GM23338 (cell line): Measurements from ENCODE around the gene KAZN. TPM values are rescaled to one million over a fixed set of nuclear protein-coding genes. Genes with fewer than 3 reads are reported as not detected.

Experiments used
- ATAC-seq: fragments of 200-7000 bp; cut with Tn5 transposase; 3 replicates; pipeline ENCODE4 v1.9.1; 2020
- DNase-seq: peaks from one replicate; pipeline ENCODE4 v3.0.0-alpha.2; 2015; ENCODE audit warnings: low spot score
- H2AFZ ChIP-seq: fragments of 200-600 bp; sonication (generic); 2 replicates; pipeline ENCODE4 v1.8.0; 2016; ENCODE audit warnings: antibody characterized with exemption, mild to moderate bottlenecking, moderate library complexity
- H3F3A ChIP-seq: fragments of 200-600 bp; sonication (generic); replicated peaks from 2 replicates; pipeline ENCODE4 v1.8.0; 2017; ENCODE audit warnings: antibody characterized with exemption, mixed run types, low read depth
- H3K27ac ChIP-seq: fragments of 200-600 bp; sonication (generic); 2 replicates; pipeline ENCODE4 v1.6.1; 2016; ENCODE audit warnings: low read depth
- H3K27me3 ChIP-seq: fragments of 200-600 bp; sonication (generic); 2 replicates; pipeline ENCODE4 v1.8.0; 2016; ENCODE audit warnings: mild to moderate bottlenecking, mixed run types, moderate library complexity; ENCODE audit not compliant: insufficient read depth
- H3K36me3 ChIP-seq: fragments of 200-600 bp; sonication (generic); 2 replicates; pipeline ENCODE4 v1.8.0; 2016; ENCODE audit warnings: mild to moderate bottlenecking; ENCODE audit not compliant: insufficient read depth
- H3K4me1 ChIP-seq: fragments of 200-600 bp; sonication (generic); 2 replicates; pipeline ENCODE4 v1.8.0; 2016; ENCODE audit warnings: mild to moderate bottlenecking, moderate library complexity; ENCODE audit not compliant: insufficient read depth
- H3K4me2 ChIP-seq: fragments of 200-600 bp; sonication (generic); 2 replicates; pipeline ENCODE4 v1.7.1; 2017; ENCODE audit warnings: mixed run types
- H3K4me3 ChIP-seq: fragments of 200-600 bp; sonication (generic); 2 replicates; pipeline ENCODE4 v1.6.1; 2016; ENCODE audit warnings: mixed run types
- H3K79me2 ChIP-seq: fragments of 200-600 bp; sonication (generic); replicated peaks from 2 replicates; pipeline ENCODE4 v1.8.0; 2017; ENCODE audit warnings: mild to moderate bottlenecking; ENCODE audit not compliant: insufficient read depth
- H3K9me2 ChIP-seq: fragments of 200-600 bp; sonication (generic); 2 replicates; pipeline ENCODE4 v1.8.0; 2017; ENCODE audit not compliant: insufficient read depth
- H4K20me1 ChIP-seq: fragments of 200-600 bp; sonication (generic); replicated peaks from 2 replicates; pipeline ENCODE4 v1.8.0; 2017; ENCODE audit warnings: mild to moderate bottlenecking; ENCODE audit not compliant: insufficient read depth
- H3K27ac Mint-ChIP-seq: 2 replicates; pipeline ENCODE4 v1.8.0; 2020; ENCODE audit warnings: inconsistent platforms, mild to moderate bottlenecking, moderate library complexity, mixed read lengths
- H3K27me3 Mint-ChIP-seq: 3 replicates; pipeline ENCODE4 v1.8.0; 2022; ENCODE audit warnings: low read depth, mild to moderate bottlenecking, moderate library complexity, mixed read lengths, inconsistent platforms; ENCODE audit not compliant: insufficient read depth, poor library complexity
- H3K36me3 Mint-ChIP-seq: 3 replicates; pipeline ENCODE4 v1.8.0; 2021; ENCODE audit warnings: low read depth, mild to moderate bottlenecking, inconsistent platforms, moderate library complexity, mixed read lengths
- H3K4me1 Mint-ChIP-seq: 3 replicates; pipeline ENCODE4 v1.8.0; 2020; ENCODE audit warnings: mild to moderate bottlenecking, inconsistent platforms, mixed read lengths
- H3K4me3 Mint-ChIP-seq: 3 replicates; pipeline ENCODE4 v1.8.0; 2021; ENCODE audit warnings: moderate library complexity, mild to moderate bottlenecking, inconsistent platforms, mixed read lengths
- H3K9me3 Mint-ChIP-seq: 3 replicates; pipeline ENCODE4 v1.8.0; 2020; ENCODE audit warnings: moderate library complexity, mild to moderate bottlenecking, inconsistent platforms, mixed read lengths
- CREB1 ChIP-seq: fragments of 250-450 bp; sonication (Bioruptor Pico); IDR thresholded peaks from 2 replicates; pipeline ENCODE4 v1.5.0; 2020; ENCODE audit warnings: low read depth, mild to moderate bottlenecking, moderate library complexity
- CTCF ChIP-seq, 2 experiments: fragments of 200-600 bp in 1 of 2; sonication (generic) in 1 of 2; conservative IDR thresholded peaks; 2 replicates each; pipeline versions ENCODE4 v1.5.1 to v1.6.1; 2016 to 2017; ENCODE audit warnings: antibody characterized with exemption in 2 of 2, low read depth in 2 of 2, mild to moderate bottlenecking in 2 of 2, moderate library complexity in 1 of 2
- ETS1 ChIP-seq: IDR thresholded peaks from 2 replicates; pipeline ENCODE4 v1.6.1; 2016; ENCODE audit warnings: antibody characterized with exemption
- EZH2 ChIP-seq: fragments of 200-600 bp; sonication (generic); IDR thresholded peaks from one replicate; pipeline ENCODE4 v1.8.0; 2017; ENCODE audit warnings: antibody characterized with exemption, mild to moderate bottlenecking, low read depth; ENCODE audit not compliant: unreplicated experiment
- EZH2phosphoT487 ChIP-seq: fragments of 200-600 bp; sonication (generic); IDR thresholded peaks from one replicate; pipeline ENCODE4 v1.8.1; 2018; ENCODE audit warnings: antibody characterized with exemption; ENCODE audit not compliant: unreplicated experiment
- JUNB ChIP-seq: IDR thresholded peaks from one replicate; pipeline ENCODE4 v1.6.1; 2016; ENCODE audit warnings: antibody characterized with exemption; ENCODE audit not compliant: unreplicated experiment
- NANOG ChIP-seq: IDR thresholded peaks from 2 replicates; pipeline ENCODE4 v1.6.1; 2016; ENCODE audit warnings: antibody characterized with exemption, borderline replicate concordance
- POLR2AphosphoS5 ChIP-seq: IDR thresholded peaks from 2 replicates; pipeline ENCODE4 v1.6.1; 2016; ENCODE audit warnings: antibody characterized with exemption, low read depth
- REST ChIP-seq: IDR thresholded peaks from one replicate; pipeline ENCODE4 v1.6.1; 2018; ENCODE audit warnings: antibody characterized with exemption; ENCODE audit not compliant: unreplicated experiment
- STAT1 ChIP-seq: IDR thresholded peaks from one replicate; pipeline ENCODE4 v1.6.1; 2016; ENCODE audit warnings: antibody characterized with exemption; ENCODE audit not compliant: unreplicated experiment
- ZNF114 ChIP-seq: fragments of 250-450 bp; sonication (Bioruptor Pico); IDR thresholded peaks from 2 replicates; pipeline ENCODE4 v1.5.0; 2020; ENCODE audit warnings: mild to moderate bottlenecking, moderate library complexity
- ZNF331 ChIP-seq: fragments of 250-450 bp; sonication (Bioruptor Pico); IDR thresholded peaks from 2 replicates; pipeline ENCODE4 v1.5.0; 2020; ENCODE audit warnings: low read depth, mild to moderate bottlenecking, moderate library complexity
- ZNF462 ChIP-seq: fragments of 250-450 bp; sonication (Bioruptor Pico); IDR thresholded peaks from 2 replicates; pipeline ENCODE4 v1.5.0; 2020; ENCODE audit warnings: mild to moderate bottlenecking, moderate library complexity
- polyA plus RNA-seq: library from polyadenylated mRNA; unstranded; fragments of >200 nt; fragmentation: Nextera tagmentation; extraction: Ambion mirVana; gene quantifications from 2 replicates; pipeline ENCODE4 v1.2.1, GENCODE V29; 2016
- total RNA-seq: library from RNA; depleted of rRNA; stranded (reverse); fragments of >200 nt; shearing (Covaris generic); gene quantifications from 2 replicates; pipeline ENCODE4 v1.2.3, GENCODE V29; 2014

The KAZN gene
- total and polyA plus RNA-seq, 2 experiments from 2014 or later: 9.9 to 15.0 TPM

- TF ChIP-seq CREB1 (CRISPR knock-in tag) (no peak), EZH2phosphoT487 (no peak), ZNF331 (no peak), STAT1 (no peak), JUNB (no peak), EZH2 (no peak), ZNF114 (CRISPR knock-in tag) (no peak), ZNF462 (no peak), REST (no peak), NANOG (no peak), POLR2AphosphoS5 (no peak), CTCF (conservative IDR thresholded peaks at IDR 0.05; ENCODE audit: low read depth in 2 of 2) (no peak), ETS1 (no peak)
- H3K4me3 ChIP-seq: no peak overlapping the region
- H3K27ac ChIP-seq: no peak overlapping the region
- peaks cover 4% of the 10 kb centered on the region; the same call in 1 of the 2 replicates for H3K9me2 ChIP-seq
- no peaks in the 10 kb centered on the region for H4K20me1 ChIP-seq
- Mint-ChIP-seq H3K36me3 (peaks cover 15% of the 10 kb centered on the region), H3K9me3 (peaks cover 12% of the 10 kb centered on the region), H3K27me3 (peaks cover 7% of the 10 kb centered on the region), H3K4me1 (peaks cover 25% of the 10 kb centered on the region), H3K27ac (no peak overlapping the region), H3K4me3 (no peak overlapping the region)
- 0 out of 2 replicates have a peak, but pooled peaks cover 4% of the 10 kb centered on the region for H3K36me3 ChIP-seq
- peaks cover 39% of the 10 kb centered on the region for H3K79me2 ChIP-seq
- peaks cover 25% of the 10 kb centered on the region for H3K4me1 ChIP-seq
- no peak for DNase-seq
- no peaks in the 10 kb centered on the region for H3F3A ChIP-seq
- no peak overlapping the region for H2AFZ ChIP-seq
- no peaks in the 10 kb centered on the region for H3K27me3 ChIP-seq
- H3K4me2 ChIP-seq: 0 out of 2 replicates have a peak overlapping the region, but pooled peaks have one; percentile 49
- ATAC-seq: no peak
Measured at GRCh38 chr1:14678011-14678638, 79.6 kb downstream of the KAZN start.
